Progenitor cell of endocrine pancreas (in vitro differentiated cells): Measurements from ENCODE around the gene EFNA2. TPM values are rescaled to one million over a fixed set of nuclear protein-coding genes. Genes with fewer than 3 reads are reported as not detected.

Experiments
- DNase-seq: peaks from one replicate; pipeline ENCODE4 v3.0.0; 2021; ENCODE audit warnings: low spot score; ENCODE audit not compliant: unreplicated experiment
- H3K27ac Mint-ChIP-seq: 2 replicates; pipeline ENCODE4 v1.8.0; 2021; ENCODE audit warnings: mild to moderate bottlenecking, moderate library complexity, mixed read lengths
- H3K27me3 Mint-ChIP-seq: 2 replicates; pipeline ENCODE4 v1.8.0; 2021; ENCODE audit warnings: mixed read lengths
- H3K36me3 Mint-ChIP-seq: 2 replicates; pipeline ENCODE4 v1.8.0; 2022; ENCODE audit warnings: mixed read lengths; ENCODE audit not compliant: insufficient read depth
- H3K4me1 Mint-ChIP-seq: 2 replicates; pipeline ENCODE4 v1.8.0; 2021; ENCODE audit warnings: low read depth, mixed read lengths
- H3K4me3 Mint-ChIP-seq: 2 replicates; pipeline ENCODE4 v1.8.0; 2021; ENCODE audit warnings: low read depth, mild to moderate bottlenecking, moderate library complexity, mixed read lengths
- H3K9me3 Mint-ChIP-seq: 2 replicates; pipeline ENCODE4 v1.8.0; 2021; ENCODE audit warnings: low read depth, mixed read lengths
- long read RNA-seq: library from polyadenylated mRNA; unstranded; transcript quantifications from one replicate; pipeline ENCODE4 v2.0.0, GENCODE V29; 2020
- total RNA-seq: library from RNA; stranded (reverse); gene quantifications from 2 replicates; pipeline ENCODE4 v1.2.1, GENCODE V29; 2021
- TF ChIP-seq, protein P1 (sequence below): fragments of 200-600 bp; sonication (generic); IDR thresholded peaks from one replicate; pipeline ENCODE4 v1.5.0; 2021; ENCODE audit warnings: antibody characterized with exemption, mild to moderate bottlenecking; ENCODE audit not compliant: unreplicated experiment

The EFNA2 gene
- total RNA-seq: 23.8 and 26.5 TPM in 2 replicates
- long read RNA-seq: 0 reads

GRCh38 chr19:1285737-1286360 lies at the start of gene EFNA2:
TSS of gene EFNA2 (plus strand) at chr19:1285873. CDS start at chr19:1286169, 296 bp downstream.
- TF ChIP-seq, protein P1, sequence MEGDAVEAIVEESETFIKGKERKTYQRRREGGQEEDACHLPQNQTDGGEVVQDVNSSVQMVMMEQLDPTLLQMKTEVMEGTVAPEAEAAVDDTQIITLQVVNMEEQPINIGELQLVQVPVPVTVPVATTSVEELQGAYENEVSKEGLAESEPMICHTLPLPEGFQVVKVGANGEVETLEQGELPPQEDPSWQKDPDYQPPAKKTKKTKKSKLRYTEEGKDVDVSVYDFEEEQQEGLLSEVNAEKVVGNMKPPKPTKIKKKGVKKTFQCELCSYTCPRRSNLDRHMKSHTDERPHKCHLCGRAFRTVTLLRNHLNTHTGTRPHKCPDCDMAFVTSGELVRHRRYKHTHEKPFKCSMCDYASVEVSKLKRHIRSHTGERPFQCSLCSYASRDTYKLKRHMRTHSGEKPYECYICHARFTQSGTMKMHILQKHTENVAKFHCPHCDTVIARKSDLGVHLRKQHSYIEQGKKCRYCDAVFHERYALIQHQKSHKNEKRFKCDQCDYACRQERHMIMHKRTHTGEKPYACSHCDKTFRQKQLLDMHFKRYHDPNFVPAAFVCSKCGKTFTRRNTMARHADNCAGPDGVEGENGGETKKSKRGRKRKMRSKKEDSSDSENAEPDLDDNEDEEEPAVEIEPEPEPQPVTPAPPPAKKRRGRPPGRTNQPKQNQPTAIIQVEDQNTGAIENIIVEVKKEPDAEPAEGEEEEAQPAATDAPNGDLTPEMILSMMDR: no peak
- Mint-ChIP-seq H3K27me3 (peaks cover 2% of the 10 kb centered on the region), H3K4me3 (peak within 1 kb of the TSS; percentile 81), H3K4me1 (peaks cover 10% of the 10 kb centered on the region), H3K27ac (peak within 1 kb of the TSS; percentile 80), H3K9me3 (no peaks in the 10 kb centered on the region), H3K36me3 (no peaks in the 10 kb centered on the region)
- no peak for DNase-seq

DNA sequence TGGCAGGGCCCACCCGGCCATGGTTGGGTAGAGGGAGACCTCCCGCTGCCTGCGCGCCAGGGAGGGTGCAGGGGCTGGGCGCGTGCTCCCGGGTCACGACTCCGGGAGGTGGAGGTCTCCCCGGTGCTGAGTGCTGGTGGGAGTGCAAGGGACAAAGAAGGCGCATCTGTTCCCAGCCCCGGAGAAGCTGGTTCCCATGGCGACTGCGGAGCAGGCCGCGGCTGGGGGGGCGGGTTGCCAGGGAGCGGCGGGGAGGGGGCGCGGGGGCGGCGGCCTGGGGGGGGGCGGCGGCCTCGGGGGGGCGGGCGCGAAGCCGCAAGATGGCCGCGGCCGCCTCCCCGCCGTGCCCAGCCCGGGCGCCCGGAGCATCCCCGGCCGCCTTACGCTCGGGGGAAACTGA lies 49.1 kb upstream of the EFNA2 start:
- peaks cover 9% of the 10 kb centered on the region for H3K4me1 Mint-ChIP-seq
- no peaks in the 10 kb centered on the region for H3K27me3 Mint-ChIP-seq
- DNase-seq: no peak
- peaks cover 4% of the 10 kb centered on the region for H3K36me3 Mint-ChIP-seq
- TF ChIP-seq, protein P1: no peak
- H3K4me3 Mint-ChIP-seq: peak overlapping the region; percentile 35
- H3K27ac Mint-ChIP-seq: no peak overlapping the region
- no peaks in the 10 kb centered on the region for H3K9me3 Mint-ChIP-seq

- H3K36me3 Mint-ChIP-seq: peaks cover 2% of the 10 kb centered on the region
- H3K27ac Mint-ChIP-seq: no peak overlapping the region
- H3K4me1 Mint-ChIP-seq: peaks cover 9% of the 10 kb centered on the region
- peak overlapping the region; percentile 61 for H3K4me3 Mint-ChIP-seq
- no peak for DNase-seq
- no peaks in the 10 kb centered on the region for H3K27me3 Mint-ChIP-seq
- no peaks in the 10 kb centered on the region for H3K9me3 Mint-ChIP-seq
- TF ChIP-seq, protein P1: no peak
Observed at GRCh38 chr19:1237027-1237659, 48.5 kb upstream of the EFNA2 start.

DNA sequence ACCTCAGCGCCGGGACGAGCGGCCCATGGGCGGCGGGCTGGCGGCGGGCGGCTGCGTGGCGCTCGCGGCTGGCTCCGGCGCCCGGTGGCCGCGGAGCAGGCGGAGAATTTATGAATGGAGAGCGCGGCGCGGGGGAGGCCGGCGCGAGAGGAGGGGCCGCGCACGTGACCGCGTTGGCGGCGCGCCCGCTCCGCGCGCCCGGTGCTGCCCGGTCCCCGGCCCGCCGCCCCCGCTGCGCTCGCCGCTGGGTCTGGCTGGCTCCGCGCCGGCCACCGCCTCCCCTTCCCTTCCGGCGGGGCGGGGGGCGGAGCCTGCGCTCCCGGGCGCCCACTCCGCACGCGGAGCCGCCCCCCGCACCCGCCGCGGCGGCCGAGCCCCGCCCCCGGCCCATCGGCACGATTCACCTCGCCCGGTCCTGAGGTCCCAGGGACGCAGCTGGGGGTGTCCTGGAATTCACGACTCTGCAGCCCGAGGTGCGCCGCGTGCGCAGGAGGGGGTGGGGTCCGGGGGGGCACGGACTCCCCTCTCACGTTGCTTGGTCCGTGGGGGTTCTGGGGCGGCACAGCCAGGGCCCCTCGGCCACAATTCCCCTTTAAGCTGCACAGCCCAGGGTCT lies 47.8 kb upstream of the EFNA2 start, which contains the start of gene CBARP:
TSS of gene CBARP (minus strand) at position 252 of the 615 bp plus-strand sequence. CDS start 1,905 bp downstream, outside the sequence.
- no peak for DNase-seq
- no peaks in the 10 kb centered on the region for H3K9me3 Mint-ChIP-seq
- peak within 1 kb of the TSS; percentile 76 for H3K4me3 Mint-ChIP-seq
- peak within 1 kb of the TSS; percentile 89 for H3K27ac Mint-ChIP-seq
- H3K4me1 Mint-ChIP-seq: peaks cover 11% of the 10 kb centered on the region
- H3K36me3 Mint-ChIP-seq: no peaks in the 10 kb centered on the region
- no peaks in the 10 kb centered on the region for H3K27me3 Mint-ChIP-seq
- TF ChIP-seq, protein P1: no peak
